Measurements from ENCODE around the gene BEX2.
"Not testable (repeated sequence)": the region's sequence is repeated elsewhere in the genome, so short reads cannot be mapped to it uniquely, and the experiment has no call there.

Gene BEX2

GRCh38 chrX:103310555-103311398 is at the start of gene BEX2:
BEX2 (minus strand) TSS chrX:103310990; CDS start chrX:103309976, 1,014 bp downstream.
- DNase-seq: peak; percentile 44

- peak; percentile 24 for DNase-seq
These were observed 49.3 kb upstream of the BEX2 start for GRCh38 chrX:103360092-103360491.

GRCh38 chrX:103359605-103360004 is 48.8 kb upstream of the BEX2 start:
- not testable (repeated sequence) for DNase-seq

DNA sequence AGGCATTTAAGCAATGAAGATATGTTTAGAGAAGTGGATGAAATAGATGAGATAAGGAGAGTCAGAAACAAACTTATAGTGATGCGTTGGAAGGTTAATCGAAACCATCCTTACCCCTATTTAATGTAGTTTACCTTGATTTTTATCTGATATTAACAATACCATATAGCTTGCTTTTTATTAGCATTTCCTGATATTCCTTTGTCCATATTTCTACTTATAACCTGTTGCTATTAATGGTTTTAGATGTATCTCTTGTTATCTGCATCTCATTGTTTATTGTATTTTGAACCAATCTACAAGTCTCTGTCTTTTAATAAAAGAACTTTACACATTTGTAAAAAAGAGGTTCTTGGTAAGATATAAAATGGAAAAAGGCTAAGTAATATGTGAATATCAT is 47.1 kb upstream of the BEX2 start:
- DNase-seq: no peak

- no peak for DNase-seq
These were observed 46.1 kb upstream of the BEX2 start for GRCh38 chrX:103356858-103357257.

GRCh38 chrX:103356130-103356798 is 45.5 kb upstream of the BEX2 start, which contains the start of gene TCEAL9:
TCEAL9 (plus strand) TSS chrX:103356506; CDS start chrX:103357685, 1,179 bp downstream.
- DNase-seq: peak; percentile 49

DNA sequence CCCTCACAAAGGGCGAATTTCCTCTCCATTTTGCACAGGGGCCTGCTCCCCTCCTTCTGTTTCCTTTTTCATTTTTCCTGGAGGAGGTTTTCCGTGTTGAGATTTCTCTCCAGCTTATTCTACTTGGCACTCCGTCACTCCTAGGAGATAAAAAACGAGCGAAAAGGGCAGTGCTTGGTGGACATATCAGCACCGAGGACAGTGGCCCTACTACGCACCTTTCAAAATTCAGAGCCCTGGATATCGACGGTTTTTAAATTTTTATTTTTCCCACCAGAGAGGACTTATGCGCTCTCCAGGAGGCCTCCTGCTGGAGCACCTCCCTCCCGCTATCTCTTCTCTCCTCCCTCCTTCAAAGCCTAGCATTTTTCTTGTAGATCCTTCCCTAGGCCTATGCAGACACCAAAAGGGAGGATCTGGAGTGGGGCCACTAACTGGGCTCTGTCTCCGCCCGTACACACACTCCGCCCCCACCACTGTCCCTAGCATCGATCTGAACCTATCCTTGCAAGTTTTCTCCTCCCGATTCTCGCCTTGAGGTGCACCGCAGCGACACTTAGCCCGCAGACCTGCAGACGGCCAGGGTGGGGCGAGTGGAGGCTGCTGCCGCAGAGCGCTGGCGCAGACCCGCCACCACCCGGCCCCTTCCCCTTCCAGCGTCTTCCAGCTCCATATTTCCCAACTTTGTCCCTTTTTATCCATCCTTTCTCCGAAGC is 37.0 kb upstream of the BEX2 start:
- DNase-seq: no peak

- no peak for DNase-seq
These were observed 33.8 kb upstream of the BEX2 start for GRCh38 chrX:103344606-103345005.

DNA sequence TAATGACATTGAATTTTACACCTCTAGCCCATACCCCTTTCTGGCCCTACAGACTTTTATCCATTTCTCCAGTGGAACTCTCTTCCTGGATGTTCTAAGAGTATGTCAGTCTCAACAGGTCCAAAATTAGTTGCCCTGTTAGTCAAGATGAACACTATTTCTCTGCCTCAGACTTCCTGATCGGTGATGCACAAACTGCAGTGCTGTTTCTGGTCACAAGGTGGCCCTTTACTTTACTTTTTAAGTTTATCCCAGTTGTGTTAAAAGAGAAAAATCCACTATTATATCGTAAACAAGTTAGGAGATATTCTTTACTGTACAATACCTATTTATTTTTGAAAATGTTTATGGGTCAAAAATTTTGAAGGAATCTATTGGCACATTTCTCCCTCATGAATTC is 32.3 kb upstream of the BEX2 start:
- no peak for DNase-seq

DNA sequence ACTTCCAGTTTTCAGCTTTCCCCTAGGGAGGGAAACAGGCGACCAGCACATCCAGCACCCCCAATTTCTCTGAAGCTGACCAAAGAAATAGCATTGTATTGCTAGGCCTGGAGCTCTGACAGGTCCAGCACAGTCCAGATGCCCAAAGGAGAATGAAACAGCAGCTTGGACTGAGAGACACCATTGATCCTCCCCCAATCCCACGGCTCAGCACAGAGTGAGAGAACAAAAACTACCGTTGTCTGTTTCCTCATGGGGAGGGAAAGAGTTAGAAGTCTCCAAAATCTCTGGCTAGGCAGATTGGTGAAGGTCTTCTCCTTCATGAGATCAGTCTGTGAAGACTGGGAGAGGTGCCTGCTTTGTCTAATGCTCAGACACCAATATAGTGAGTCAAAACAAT is 27.9 kb upstream of the BEX2 start:
- DNase-seq: no peak

GRCh38 chrX:103330681-103331288 is 20.0 kb upstream of the BEX2 start:
- DNase-seq: no peak

DNA sequence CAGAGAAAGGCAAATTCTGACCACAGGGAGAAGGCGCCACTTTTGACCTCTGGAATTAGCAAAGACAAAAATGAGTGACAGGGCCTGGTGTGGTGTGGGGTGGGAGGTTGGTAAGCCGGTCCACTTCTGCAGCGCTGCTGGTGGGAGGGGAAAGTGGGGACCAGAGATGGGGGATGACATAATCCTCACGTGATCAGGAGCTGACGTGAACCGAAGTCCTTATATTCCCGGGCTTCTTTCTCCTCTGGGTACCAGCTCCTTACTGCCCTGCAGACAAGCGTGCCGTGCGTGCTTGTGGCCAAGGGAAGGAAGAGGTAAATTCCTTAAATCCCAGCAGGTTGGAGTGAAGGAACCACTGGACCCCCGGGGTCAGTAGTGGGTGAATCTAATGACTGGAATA is 19.2 kb upstream of the BEX2 start, which contains the start of gene TCEAL7:
TCEAL7 (plus strand) TSS at position 249 of the 400 bp plus-strand sequence. CDS start 1,165 bp downstream, outside the sequence.
- no peak for DNase-seq

DNA sequence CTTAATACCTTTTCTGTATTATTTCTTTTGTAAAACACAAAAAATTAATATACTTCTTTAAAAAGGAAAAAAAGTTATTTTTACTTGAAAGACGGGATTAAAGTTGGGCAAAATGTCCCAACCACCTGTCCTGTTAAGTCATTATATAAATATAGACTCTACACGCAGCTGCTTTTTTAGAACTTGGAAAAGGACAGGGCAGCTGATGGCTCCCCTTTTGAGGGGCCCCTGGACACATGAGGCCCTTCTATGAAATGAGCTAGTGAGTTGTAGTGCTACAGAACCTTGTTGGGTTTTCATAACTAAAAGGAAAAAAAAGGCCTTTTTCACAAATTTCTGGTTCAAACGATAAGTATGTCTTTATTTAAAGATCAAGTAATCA is 600 bp upstream of the BEX2 start:
- DNase-seq: no peak

DNA sequence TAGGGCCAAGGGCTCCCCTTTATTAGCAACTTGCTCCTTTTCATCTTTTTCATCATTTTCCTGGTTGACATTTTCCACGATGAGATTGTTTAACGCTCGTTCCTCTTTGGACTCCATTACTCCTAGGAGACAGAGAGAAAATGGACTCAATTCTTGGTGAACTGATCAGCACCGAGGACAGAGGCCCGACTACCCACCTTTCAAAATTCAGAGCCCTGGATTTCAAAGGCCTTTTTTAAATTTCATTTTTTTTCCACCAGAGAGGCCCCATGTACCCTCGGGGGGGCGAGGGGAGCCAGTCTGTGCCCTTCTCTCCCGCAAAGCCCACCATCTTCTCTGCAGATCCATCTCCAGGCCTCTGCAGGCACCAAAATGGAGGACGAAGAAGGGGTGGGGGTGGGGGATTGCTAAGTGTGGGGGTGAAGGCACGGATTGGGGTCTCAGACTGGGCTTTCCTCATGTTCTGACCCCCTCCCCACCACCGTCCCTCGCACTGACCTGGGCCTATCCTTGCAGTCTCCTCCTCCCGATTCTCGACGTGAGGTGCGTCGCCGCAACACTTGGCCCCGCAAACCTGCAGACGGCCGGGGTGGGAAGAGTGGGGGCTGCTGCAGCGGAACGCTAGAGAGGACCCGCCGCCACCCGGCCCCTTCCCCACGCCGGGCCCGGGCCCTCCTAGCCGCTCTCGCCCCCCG is 783 bp downstream of the BEX2 start:
- no peak for DNase-seq

GRCh38 chrX:103305666-103306065 is 5.1 kb downstream of the BEX2 start:
- DNase-seq: not testable (repeated sequence)

DNA sequence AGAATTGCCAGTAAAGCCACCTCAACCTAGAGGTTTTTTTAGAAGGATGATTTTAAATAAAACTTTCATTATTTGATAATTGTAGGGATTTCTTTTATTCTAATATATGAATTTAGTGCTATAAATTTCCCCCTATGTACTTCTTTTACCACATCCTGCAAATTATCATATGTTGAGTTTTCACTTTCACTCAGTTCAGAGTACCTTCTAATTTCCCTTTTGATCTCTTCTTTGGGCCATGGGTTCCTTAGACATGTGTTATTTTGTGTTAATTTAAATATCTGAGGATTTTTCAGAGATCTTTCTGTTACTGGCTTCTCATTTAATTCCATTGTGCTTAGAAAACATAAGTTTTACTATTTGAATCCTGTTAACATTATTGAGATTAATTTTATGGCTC is 6.1 kb downstream of the BEX2 start:
- no peak for DNase-seq

DNA sequence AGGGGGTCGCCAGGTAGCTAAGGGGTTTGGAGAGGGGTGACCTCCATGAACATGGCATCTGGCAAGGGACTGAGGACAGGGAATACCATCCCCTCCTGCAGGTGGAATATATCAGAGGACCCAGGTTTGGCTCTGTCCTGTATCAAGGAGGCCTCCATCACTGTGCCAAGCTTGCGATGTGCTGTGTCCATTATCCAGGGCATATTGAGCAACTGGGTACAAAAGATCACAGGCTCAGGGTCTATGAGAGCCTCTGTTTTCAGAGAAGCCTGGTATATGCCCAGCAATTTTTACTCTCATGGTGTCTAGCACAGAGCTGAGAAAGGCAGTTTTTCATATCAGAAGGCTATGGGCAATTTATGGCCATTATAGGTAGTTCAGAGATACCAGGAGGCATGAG is 17.7 kb downstream of the BEX2 start:
- no peak for DNase-seq

DNA sequence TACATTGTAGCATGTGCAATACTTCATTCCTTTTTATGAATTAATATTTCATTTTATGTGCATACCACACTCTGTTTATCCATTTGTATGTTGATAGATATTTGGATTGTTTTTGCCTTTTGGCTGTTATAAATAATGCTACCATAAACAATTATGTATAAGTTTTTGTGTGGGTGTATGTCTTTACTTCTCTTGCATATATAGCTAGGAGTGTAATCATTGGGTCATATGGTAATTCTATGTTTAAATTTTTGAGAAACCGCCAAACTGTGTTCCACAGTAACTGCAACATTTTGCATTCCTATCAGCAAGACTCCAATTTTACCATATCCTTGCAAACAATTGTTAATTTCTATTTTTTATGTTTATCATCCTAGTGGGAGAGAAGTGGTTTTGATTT is 31.2 kb downstream of the BEX2 start:
- DNase-seq: no peak

- DNase-seq: no peak
These were observed 34.2 kb downstream of the BEX2 start, which contains the start of gene TCEAL5 for GRCh38 chrX:103276581-103277002. TCEAL5 (minus strand) TSS chrX:103276750; CDS start chrX:103274563, 2,187 bp downstream.

GRCh38 chrX:103275947-103276567 is 34.7 kb downstream of the BEX2 start:
- no peak for DNase-seq

- DNase-seq: no peak
These were observed 36.5 kb downstream of the BEX2 start for GRCh38 chrX:103274284-103274683.

Measured in NCI-H226 (cell line).